GM19324 (cell line): ENCODE data around the gene DLGAP1.

Source experiments
- ATAC-seq: cut with Tn5 transposase; IDR thresholded peaks from one replicate; pipeline ENCODE4 v1.9.1; 2021; ENCODE audit warnings: mild to moderate bottlenecking, moderate library complexity; ENCODE audit not compliant: unreplicated experiment, low FRiP score

Gene DLGAP1

GRCh38 chr18:4246374-4246773 is 208.7 kb downstream of the DLGAP1 start:
- ATAC-seq, result no peak

- ATAC-seq, result no peak
These were observed 209.7 kb downstream of the DLGAP1 start for GRCh38 chr18:4245456-4245855.

GRCh38 chr18:4242431-4243161 is 212.5 kb downstream of the DLGAP1 start:
- no peak for ATAC-seq

GRCh38 chr18:4241090-4241617 is 214.0 kb downstream of the DLGAP1 start:
- ATAC-seq, result no peak

- ATAC-seq, result no peak
These were observed 216.1 kb downstream of the DLGAP1 start for GRCh38 chr18:4238966-4239365.

- ATAC-seq, result no peak
These were observed 217.5 kb downstream of the DLGAP1 start for GRCh38 chr18:4237664-4238041.

GRCh38 chr18:4236940-4237663 is 218.0 kb downstream of the DLGAP1 start:
- no peak for ATAC-seq

- ATAC-seq, result no peak
These were observed 221.6 kb downstream of the DLGAP1 start for GRCh38 chr18:4233468-4233867.

GRCh38 chr18:4232656-4233055 is 222.5 kb downstream of the DLGAP1 start:
- no peak for ATAC-seq

GRCh38 chr18:4231260-4231659 is 223.8 kb downstream of the DLGAP1 start:
- ATAC-seq, result no peak

- no peak for ATAC-seq
These were observed 224.5 kb downstream of the DLGAP1 start for GRCh38 chr18:4230450-4231168.

GRCh38 chr18:4224031-4224704 is 230.9 kb downstream of the DLGAP1 start:
- ATAC-seq, result no peak

GRCh38 chr18:4211111-4211837 is 243.8 kb downstream of the DLGAP1 start:
- no peak for ATAC-seq

- ATAC-seq, result no peak
These were observed 246.7 kb downstream of the DLGAP1 start for GRCh38 chr18:4208366-4208765.

GRCh38 chr18:4207383-4207985 is 247.6 kb downstream of the DLGAP1 start:
- no peak for ATAC-seq

- no peak for ATAC-seq
These were observed 250.7 kb downstream of the DLGAP1 start for GRCh38 chr18:4204438-4204720.

GRCh38 chr18:4203568-4204437 is 251.3 kb downstream of the DLGAP1 start:
- ATAC-seq, result no peak

GRCh38 chr18:4200399-4200798 is 254.7 kb downstream of the DLGAP1 start:
- no peak for ATAC-seq

GRCh38 chr18:4198956-4199355 is 256.2 kb downstream of the DLGAP1 start:
- ATAC-seq, result no peak
